Progenitor cell of endocrine pancreas (in vitro differentiated cells): ENCODE measurements around the gene DNM2. TPM values are rescaled to one million over a fixed set of nuclear protein-coding genes. Genes with fewer than 3 reads are reported as not detected.

Experiments used
- DNase-seq: peaks from one replicate; pipeline ENCODE4 v3.0.0; 2021; ENCODE audit warnings: low spot score; ENCODE audit not compliant: unreplicated experiment
- H3K27ac Mint-ChIP-seq: 2 replicates; pipeline ENCODE4 v1.8.0; 2021; ENCODE audit warnings: mild to moderate bottlenecking, moderate library complexity, mixed read lengths
- H3K27me3 Mint-ChIP-seq: 2 replicates; pipeline ENCODE4 v1.8.0; 2021; ENCODE audit warnings: mixed read lengths
- H3K36me3 Mint-ChIP-seq: 2 replicates; pipeline ENCODE4 v1.8.0; 2022; ENCODE audit warnings: mixed read lengths; ENCODE audit not compliant: insufficient read depth
- H3K4me1 Mint-ChIP-seq: 2 replicates; pipeline ENCODE4 v1.8.0; 2021; ENCODE audit warnings: low read depth, mixed read lengths
- H3K4me3 Mint-ChIP-seq: 2 replicates; pipeline ENCODE4 v1.8.0; 2021; ENCODE audit warnings: low read depth, mild to moderate bottlenecking, moderate library complexity, mixed read lengths
- H3K9me3 Mint-ChIP-seq: 2 replicates; pipeline ENCODE4 v1.8.0; 2021; ENCODE audit warnings: low read depth, mixed read lengths
- total RNA-seq: library from RNA; stranded (reverse); gene quantifications from 2 replicates; pipeline ENCODE4 v1.2.1, GENCODE V29; 2021
- TF ChIP-seq, protein P1 (sequence below): fragments of 200-600 bp; sonication (generic); IDR thresholded peaks from one replicate; pipeline ENCODE4 v1.5.0; 2021; ENCODE audit warnings: antibody characterized with exemption, mild to moderate bottlenecking; ENCODE audit not compliant: unreplicated experiment

DNM2 gene
- total RNA-seq, 1 donor from 2014 or later, result 124 TPM

DNA sequence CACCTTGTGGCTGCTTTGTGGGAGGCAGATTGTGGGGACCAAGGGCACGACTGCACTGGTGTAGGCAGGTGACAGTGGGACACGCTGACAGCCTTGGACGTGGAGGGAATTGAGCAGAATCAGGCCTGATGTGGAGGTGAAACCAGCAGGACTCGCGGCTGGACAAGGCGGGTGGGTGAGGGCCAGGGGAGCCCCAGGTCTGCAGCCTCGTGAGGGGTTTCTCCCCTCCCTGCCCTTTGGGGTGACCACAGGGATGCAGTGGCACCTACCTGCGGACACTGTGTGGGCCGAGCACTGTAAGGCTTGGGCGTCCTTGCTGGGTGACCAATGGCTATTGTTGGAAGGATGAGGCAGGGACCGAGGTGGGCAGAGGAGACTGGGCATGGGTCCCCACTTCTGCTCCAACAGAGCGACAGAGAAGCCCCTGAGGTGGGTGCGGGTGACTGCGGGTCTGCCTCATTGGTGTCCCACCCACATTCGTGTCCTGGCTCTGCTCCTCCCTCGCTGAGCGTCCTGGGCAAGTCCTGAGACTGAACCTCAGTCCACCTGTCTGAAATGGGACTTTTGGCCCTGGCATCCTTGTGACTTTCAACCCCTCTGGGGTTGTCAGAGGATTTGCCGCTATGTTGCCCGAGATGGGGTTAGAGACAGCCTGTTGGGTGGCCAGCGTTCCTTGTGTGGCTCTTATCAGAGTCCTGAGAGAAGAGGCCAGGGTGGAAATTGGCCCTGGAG is 30.5 kb downstream of the DNM2 start:
- TF ChIP-seq, protein P1, sequence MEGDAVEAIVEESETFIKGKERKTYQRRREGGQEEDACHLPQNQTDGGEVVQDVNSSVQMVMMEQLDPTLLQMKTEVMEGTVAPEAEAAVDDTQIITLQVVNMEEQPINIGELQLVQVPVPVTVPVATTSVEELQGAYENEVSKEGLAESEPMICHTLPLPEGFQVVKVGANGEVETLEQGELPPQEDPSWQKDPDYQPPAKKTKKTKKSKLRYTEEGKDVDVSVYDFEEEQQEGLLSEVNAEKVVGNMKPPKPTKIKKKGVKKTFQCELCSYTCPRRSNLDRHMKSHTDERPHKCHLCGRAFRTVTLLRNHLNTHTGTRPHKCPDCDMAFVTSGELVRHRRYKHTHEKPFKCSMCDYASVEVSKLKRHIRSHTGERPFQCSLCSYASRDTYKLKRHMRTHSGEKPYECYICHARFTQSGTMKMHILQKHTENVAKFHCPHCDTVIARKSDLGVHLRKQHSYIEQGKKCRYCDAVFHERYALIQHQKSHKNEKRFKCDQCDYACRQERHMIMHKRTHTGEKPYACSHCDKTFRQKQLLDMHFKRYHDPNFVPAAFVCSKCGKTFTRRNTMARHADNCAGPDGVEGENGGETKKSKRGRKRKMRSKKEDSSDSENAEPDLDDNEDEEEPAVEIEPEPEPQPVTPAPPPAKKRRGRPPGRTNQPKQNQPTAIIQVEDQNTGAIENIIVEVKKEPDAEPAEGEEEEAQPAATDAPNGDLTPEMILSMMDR, result no peak
- Mint-ChIP-seq H3K27ac (peak overlapping the region; percentile 45), H3K9me3 (no peaks in the 10 kb centered on the region), H3K4me3 (no peak overlapping the region), H3K4me1 (peaks cover 7% of the 10 kb centered on the region), H3K36me3 (no peaks in the 10 kb centered on the region), H3K27me3 (no peaks in the 10 kb centered on the region)
- DNase-seq, result no peak

DNA sequence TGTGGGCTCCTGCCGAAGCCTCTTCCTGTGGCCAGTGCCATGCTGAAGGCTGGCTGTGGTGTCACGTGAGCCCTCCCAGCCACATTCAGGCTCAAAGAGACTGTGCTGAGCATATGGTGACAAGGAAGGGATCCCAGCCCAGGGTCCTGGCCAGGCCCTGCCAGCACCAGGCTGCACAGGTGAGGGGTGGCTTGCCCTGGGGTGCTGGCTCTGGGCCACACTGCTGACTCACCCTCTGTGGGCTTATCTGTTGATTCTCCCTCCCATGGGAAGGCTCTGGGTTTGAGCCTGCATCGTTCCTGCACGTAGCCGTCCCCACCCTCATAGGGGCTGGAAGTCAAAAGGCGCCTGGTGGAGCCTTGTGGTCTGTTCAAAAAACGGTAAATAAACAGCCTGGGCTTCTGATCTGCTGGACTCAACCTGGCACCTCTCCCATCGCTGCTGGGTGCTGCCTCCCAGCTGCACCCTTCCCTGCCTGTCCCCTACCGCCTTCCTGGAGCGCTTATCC is 31.1 kb downstream of the DNM2 start:
- peaks cover 7% of the 10 kb centered on the region for H3K4me1 Mint-ChIP-seq
- no peak for DNase-seq
- H3K9me3 Mint-ChIP-seq, result no peaks in the 10 kb centered on the region
- H3K27ac Mint-ChIP-seq, result peak overlapping the region; percentile 77
- no peaks in the 10 kb centered on the region for H3K27me3 Mint-ChIP-seq
- no peaks in the 10 kb centered on the region for H3K36me3 Mint-ChIP-seq
- H3K4me3 Mint-ChIP-seq, result no peak overlapping the region
- TF ChIP-seq, protein P1, result no peak

DNA sequence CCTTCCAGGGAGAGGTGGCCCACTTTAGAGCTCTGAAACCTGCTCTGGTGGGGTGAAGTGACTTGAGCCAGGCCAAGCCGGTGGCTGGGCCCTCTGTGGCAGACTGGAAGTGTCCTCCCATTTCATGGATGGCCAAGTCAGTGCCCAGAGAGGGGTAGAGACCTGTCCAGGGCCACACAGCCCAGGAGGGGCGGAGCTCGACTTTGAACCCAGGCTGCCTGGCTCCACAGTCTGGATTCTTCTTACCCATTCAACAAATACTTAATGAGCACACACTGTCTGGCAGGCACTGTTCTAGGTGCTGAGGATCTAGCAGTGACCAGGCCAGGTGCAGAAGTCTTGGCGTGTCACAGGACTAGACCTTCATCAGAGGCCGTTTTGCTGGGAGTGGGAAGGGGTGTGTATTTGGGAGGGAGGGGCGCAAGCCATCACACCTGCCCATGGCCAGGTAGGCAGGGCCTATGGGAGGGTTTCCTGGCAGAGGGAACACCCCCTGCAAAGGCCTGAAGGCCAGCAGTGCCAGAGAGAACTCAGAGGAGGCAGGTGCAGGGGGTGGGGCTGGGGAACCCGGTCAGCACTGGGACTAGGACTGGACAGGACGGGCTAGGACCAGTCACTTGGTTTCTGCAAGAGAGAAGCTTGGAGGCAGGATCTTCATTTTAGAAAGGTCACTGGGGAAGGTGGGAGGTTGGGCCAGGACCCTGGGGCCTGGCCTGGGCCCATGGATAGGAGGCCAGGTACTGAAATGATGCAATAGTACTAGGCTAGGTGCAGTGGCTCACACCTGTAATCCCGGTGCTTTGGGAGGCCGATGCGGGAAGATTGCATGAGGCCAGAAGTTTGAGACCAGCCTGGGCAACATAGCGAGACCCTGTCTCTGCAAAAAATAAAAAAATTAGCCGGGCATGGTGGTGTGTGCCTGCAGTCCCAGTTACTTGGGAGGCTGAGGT is 31.8 kb downstream of the DNM2 start:
- TF ChIP-seq, protein P1, result no peak
- no peak overlapping the region for H3K4me3 Mint-ChIP-seq
- no peak for DNase-seq
- peak overlapping the region; percentile 77 for H3K27ac Mint-ChIP-seq
- H3K4me1 Mint-ChIP-seq, result peaks cover 7% of the 10 kb centered on the region
- H3K27me3 Mint-ChIP-seq, result no peaks in the 10 kb centered on the region
- no peaks in the 10 kb centered on the region for H3K36me3 Mint-ChIP-seq
- no peaks in the 10 kb centered on the region for H3K9me3 Mint-ChIP-seq

DNA sequence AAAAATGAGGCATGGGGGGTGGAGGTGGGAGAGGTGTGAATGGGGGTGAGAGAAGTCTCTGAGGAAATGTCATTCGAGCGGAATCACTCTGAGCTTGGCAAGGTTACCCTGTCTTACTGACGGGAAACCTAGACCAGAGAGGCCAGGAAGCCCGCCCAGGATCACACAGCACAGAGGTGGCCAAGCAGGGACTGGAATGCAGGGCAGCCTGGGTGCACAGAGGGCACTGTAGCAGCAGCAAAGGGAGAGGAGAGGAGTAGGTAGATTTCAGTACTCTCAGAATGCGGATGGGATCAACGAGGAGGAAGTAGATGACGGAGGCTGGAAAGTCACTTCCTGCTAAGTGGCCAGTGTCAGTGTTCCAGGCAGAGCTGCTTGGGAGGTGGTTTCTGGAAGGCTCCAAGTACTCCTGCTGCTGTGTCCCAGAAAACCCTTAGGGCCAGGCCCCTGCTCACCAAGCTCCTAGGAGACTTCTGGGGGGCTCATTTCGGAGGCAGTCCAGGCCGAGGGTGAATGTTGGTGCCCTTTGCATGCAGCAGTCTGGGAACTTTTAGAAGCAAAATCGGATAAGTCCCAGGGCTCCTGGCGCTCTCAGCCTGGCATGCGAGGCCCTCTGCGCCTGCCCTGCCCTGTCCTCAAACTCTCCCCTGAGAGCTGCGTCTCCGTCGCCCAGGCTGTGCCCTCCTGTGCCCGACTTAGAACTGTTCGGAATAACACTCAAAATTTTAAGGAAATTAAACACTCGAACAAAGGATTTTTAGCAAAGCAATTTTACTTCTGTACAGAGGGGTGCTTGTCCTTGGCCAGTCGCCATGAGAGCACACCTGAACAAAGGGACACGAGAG is 33.5 kb downstream of the DNM2 start:
- Mint-ChIP-seq H3K27ac (peak overlapping the region; percentile 48), H3K4me3 (no peak overlapping the region), H3K4me1 (peaks cover 6% of the 10 kb centered on the region), H3K9me3 (no peaks in the 10 kb centered on the region), H3K27me3 (no peaks in the 10 kb centered on the region), H3K36me3 (no peaks in the 10 kb centered on the region)
- TF ChIP-seq, protein P1, result no peak
- DNase-seq, result no peak
